ENCODE data around the gene PLEKHH1. TPM values are rescaled to one million over a fixed set of nuclear protein-coding genes. Genes with fewer than 3 reads are reported as not detected.
A peak's percentile ranks its signal among the peaks of the same experiment; 100 is the strongest.
"Not testable (repeated sequence)": the region's sequence is repeated elsewhere in the genome, so short reads cannot be mapped to it uniquely, and the experiment has no call there.

Gene PLEKHH1
- total and polyA plus RNA-seq, 2 experiments from 2014 or later: 18.0 to 29.9 TPM

DNA sequence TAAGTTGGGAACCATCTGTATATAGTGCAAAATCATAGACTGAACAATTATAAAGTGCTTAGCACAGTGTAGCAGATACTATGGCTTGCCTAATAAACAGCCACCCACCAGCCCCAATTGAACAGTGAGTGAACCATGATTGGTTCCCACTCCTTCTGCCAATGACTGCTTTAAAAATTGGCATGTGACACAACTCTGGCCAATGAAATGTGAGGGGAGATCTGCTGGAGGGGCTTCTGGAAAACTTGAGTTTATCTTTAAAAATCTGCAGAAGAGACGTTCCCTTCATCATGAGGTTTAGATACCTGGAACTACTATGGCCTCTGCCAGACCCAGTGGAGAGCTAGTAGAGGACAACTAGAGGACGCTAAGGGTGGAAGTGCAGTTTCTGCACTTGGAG lies 62.3 kb downstream of the PLEKHH1 start:
- H3K27ac ChIP-seq: no peak overlapping the region
- TF ChIP-seq, protein P1, sequence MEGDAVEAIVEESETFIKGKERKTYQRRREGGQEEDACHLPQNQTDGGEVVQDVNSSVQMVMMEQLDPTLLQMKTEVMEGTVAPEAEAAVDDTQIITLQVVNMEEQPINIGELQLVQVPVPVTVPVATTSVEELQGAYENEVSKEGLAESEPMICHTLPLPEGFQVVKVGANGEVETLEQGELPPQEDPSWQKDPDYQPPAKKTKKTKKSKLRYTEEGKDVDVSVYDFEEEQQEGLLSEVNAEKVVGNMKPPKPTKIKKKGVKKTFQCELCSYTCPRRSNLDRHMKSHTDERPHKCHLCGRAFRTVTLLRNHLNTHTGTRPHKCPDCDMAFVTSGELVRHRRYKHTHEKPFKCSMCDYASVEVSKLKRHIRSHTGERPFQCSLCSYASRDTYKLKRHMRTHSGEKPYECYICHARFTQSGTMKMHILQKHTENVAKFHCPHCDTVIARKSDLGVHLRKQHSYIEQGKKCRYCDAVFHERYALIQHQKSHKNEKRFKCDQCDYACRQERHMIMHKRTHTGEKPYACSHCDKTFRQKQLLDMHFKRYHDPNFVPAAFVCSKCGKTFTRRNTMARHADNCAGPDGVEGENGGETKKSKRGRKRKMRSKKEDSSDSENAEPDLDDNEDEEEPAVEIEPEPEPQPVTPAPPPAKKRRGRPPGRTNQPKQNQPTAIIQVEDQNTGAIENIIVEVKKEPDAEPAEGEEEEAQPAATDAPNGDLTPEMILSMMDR (IDR thresholded peaks at IDR 0.05; ENCODE audit: low read depth, low read length): no peak
- no peaks in the 10 kb centered on the region for H3K36me3 ChIP-seq
- H3K4me3 ChIP-seq: no peak overlapping the region
- no peak for DNase-seq (ENCODE audit: low read depth in 1 of 2, low spot score in 1 of 2)
- H3K27me3 ChIP-seq: no peaks in the 10 kb centered on the region
- H3K4me1 ChIP-seq (ENCODE audit: low read depth): no peaks in the 10 kb centered on the region
- H3K9me3 ChIP-seq (ENCODE audit: low read depth): no peaks in the 10 kb centered on the region

DNA sequence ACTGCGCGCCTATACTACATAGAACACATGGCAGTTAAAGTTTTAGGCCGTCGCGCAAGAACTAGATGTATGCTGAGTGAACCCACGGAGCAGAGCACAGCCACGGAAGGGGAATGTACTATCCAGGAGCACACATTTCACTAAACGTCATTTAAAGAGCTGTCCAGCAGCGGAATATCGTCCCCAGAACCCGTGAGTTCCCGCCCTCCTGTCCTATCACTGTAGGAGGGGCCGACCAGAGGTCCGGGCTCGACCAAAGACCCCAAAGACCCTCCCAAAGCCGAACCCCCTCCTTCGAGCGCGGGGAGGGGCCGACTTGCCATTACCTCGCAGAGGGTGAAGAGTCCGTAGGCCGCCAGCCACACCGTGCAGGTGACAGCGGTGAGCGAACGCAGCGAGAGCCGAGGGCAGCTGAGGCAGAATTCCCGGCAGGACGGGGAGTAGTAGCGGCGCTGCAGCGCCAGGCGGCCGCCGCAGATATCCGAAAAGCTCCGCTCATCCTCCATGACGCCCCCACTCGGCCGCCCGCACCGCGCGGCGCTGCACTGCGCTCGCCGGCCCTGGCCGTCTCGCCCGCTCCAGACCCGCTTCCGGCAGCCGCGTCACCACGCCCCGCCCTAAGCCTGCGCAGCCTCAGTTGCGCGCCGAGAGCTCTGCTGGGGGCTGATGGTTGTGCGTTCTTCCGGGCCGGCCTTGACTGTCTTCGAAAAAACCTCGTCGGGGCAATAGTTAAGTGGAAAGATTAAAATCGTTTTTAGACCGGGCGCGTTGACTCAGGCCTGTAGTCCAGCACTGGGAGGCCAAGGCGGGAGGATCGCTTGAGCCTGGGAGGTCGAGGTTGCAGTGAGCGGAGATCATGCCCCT lies 66.8 kb downstream of the PLEKHH1 start, which contains the start of gene PIGH:
Gene PIGH, minus strand, starts transcription at position 571 of the 864 bp plus-strand sequence. Its CDS starts 65 bp downstream, at position 506.
- H3K27me3 ChIP-seq: no peaks in the 10 kb centered on the region
- no peaks in the 10 kb centered on the region for H3K4me1 ChIP-seq (ENCODE audit: low read depth)
- TF ChIP-seq, protein P1 (IDR thresholded peaks at IDR 0.05; ENCODE audit: low read depth, low read length): peak; percentile 64
- peak within 1 kb of the TSS; percentile 76 for H3K4me3 ChIP-seq
- DNase-seq (ENCODE audit: low read depth in 1 of 2, low spot score in 1 of 2): peak; percentile 90 to 94
- no peaks in the 10 kb centered on the region for H3K36me3 ChIP-seq
- H3K9me3 ChIP-seq (ENCODE audit: low read depth): no peaks in the 10 kb centered on the region
- peak within 1 kb of the TSS; percentile 67 for H3K27ac ChIP-seq

DNA sequence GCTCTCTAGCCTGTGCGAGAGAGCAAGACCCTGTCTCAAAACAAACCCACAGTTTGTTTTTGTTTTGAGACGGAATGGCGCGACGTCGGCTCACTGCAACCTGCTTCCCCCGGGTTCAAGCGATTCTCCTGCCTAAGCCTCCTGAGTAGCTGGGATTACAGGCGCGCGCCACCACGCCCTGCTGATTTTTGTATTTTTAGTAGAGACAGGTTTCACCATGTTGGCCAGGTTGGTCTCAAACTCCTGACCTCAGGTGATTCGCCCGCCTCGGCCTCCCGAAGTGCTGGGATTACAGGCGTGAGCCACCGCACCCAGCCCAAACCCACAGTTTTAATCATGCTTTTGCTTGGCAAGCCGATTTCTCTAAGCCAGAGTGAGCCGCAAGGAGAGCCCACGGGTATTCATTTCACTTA lies 67.5 kb downstream of the PLEKHH1 start:
- not testable (repeated sequence) for H3K4me1 ChIP-seq (ENCODE audit: low read depth); H3K36me3 ChIP-seq; H3K27me3 ChIP-seq; DNase-seq (ENCODE audit: low read depth in 1 of 2, low spot score in 1 of 2); H3K9me3 ChIP-seq (ENCODE audit: low read depth)
- Histone ChIP-seq H3K4me3 (peak overlapping the region; percentile 76), H3K27ac (peak overlapping the region; percentile 67)

DNA sequence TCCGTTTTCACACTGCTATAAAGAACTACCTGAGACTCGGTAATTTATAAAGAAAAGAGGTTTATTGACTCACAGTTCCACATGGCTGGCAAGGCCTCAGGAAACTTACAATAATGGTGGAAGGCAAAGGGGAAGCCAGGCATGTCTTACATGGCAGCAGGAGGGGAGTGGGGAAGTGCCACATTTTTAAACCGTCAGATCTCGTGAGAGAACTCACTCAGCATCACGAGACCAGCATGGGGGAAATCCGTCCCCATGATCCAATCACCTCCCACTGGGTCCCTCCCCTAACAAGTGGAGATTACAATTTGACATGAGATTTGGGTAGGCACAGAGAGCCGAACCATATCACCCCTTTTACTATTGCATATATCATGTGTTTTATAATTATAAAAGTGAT lies 69.0 kb downstream of the PLEKHH1 start:
- Histone ChIP-seq H3K9me3 (ENCODE audit: low read depth) (no peaks in the 10 kb centered on the region), H3K27ac (no peak overlapping the region), H3K4me3 (no peak overlapping the region), H3K4me1 (ENCODE audit: low read depth) (no peaks in the 10 kb centered on the region), H3K36me3 (no peaks in the 10 kb centered on the region), H3K27me3 (peaks cover 14% of the 10 kb centered on the region)
- DNase-seq (ENCODE audit: low read depth in 1 of 2, low spot score in 1 of 2): no peak
- TF ChIP-seq, protein P1 (IDR thresholded peaks at IDR 0.05; ENCODE audit: low read depth, low read length): no peak

DNA sequence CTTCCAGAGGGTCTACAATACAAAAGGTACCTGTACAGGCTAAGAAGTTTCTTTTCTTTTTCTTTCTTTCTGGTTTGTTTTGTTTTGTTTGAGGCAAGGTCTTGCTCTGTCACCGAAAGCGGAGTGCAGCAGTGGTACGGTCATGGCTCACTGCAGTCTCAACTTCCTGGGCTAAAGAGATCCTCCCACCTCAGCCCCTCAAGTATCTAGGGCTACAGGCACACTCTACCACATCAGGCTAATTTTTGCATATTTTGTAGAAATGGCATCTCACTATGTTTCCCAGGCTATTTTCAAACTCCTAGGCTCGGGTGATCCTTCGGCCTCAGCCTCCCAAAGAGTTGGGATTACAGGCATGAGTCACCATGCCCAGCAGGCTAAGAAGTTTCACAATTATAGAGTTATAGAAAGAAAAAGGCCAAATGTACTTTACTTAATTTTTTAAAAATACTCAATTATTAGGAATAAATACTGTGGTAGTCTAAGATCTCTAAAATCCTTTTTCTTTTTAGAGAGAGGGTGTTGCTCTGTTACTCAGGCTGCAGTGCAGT lies 70.0 kb downstream of the PLEKHH1 start:
- Histone ChIP-seq H3K27ac (no peak overlapping the region), H3K4me3 (no peak overlapping the region), H3K4me1 (ENCODE audit: low read depth) (no peaks in the 10 kb centered on the region), H3K9me3 (ENCODE audit: low read depth) (no peaks in the 10 kb centered on the region), H3K36me3 (no peaks in the 10 kb centered on the region), H3K27me3 (peaks cover 14% of the 10 kb centered on the region)
- DNase-seq (ENCODE audit: low read depth in 1 of 2, low spot score in 1 of 2): no peak
- TF ChIP-seq, protein P1 (IDR thresholded peaks at IDR 0.05; ENCODE audit: low read depth, low read length): no peak

DNA sequence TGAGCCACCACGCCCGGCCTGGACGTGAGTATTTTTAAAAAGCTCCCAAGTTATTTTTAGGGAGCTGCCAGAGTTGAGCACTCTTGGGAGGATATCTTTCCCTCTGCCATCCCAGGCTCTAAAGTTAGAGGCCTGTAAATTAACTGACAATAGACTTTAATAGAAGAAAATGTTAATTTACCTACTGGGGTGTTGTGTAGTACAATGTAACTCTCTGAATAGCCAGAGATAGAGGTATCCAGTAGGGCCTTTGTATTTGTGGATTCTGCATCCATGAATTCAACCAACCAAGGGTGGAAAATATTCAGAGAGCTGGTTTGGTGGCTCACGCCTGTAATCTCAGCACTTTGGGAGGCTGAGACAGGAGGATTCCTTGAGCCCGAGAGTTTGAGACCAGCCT lies 74.6 kb downstream of the PLEKHH1 start:
- no peaks in the 10 kb centered on the region for H3K9me3 ChIP-seq (ENCODE audit: low read depth)
- H3K36me3 ChIP-seq: no peaks in the 10 kb centered on the region
- no peak overlapping the region for H3K4me3 ChIP-seq
- H3K27me3 ChIP-seq: peaks cover 43% of the 10 kb centered on the region
- TF ChIP-seq, protein P1 (IDR thresholded peaks at IDR 0.05; ENCODE audit: low read depth, low read length): no peak
- DNase-seq (ENCODE audit: low read depth in 1 of 2, low spot score in 1 of 2): no peak
- H3K4me1 ChIP-seq (ENCODE audit: low read depth): no peaks in the 10 kb centered on the region
- H3K27ac ChIP-seq: no peak overlapping the region

Data from cardiac muscle cell (in vitro differentiated cells and primary cell).